Mesenchymal stem cell (in vitro differentiated cells and primary cell): Measurements from ENCODE around the gene VGLL2. TPM values are rescaled to one million over a fixed set of nuclear protein-coding genes. Genes with fewer than 3 reads are reported as not detected.

Experiments used
- DNase-seq: peaks from one replicate; pipeline ENCODE4 v3.0.0-alpha.2; 2013
- H2AFZ ChIP-seq: one replicate; pipeline ENCODE4 v1.6.1; 2013; ENCODE audit warnings: low read depth, mild to moderate bottlenecking, control low read depth, inconsistent platforms, low read length, moderate library complexity
- H2AK5ac ChIP-seq: 2 replicates; pipeline ENCODE4 v1.6.1; 2013; ENCODE audit warnings: low read length, moderate library complexity, mild to moderate bottlenecking, inconsistent platforms; ENCODE audit not compliant: severe bottlenecking
- H2BK120ac ChIP-seq: one replicate; pipeline ENCODE4 v1.6.1; 2013; ENCODE audit warnings: low read depth, mild to moderate bottlenecking, inconsistent platforms, low read length, moderate library complexity
- H2BK12ac ChIP-seq, 2 experiments: one replicate each; pipeline ENCODE4 v1.6.1; 2013; ENCODE audit warnings: inconsistent platforms in 2 of 2, low read length in 2 of 2, mild to moderate bottlenecking in 2 of 2, moderate library complexity in 2 of 2, control low read depth in 1 of 2
- H2BK15ac ChIP-seq: one replicate; pipeline ENCODE4 v1.6.1; 2013; ENCODE audit warnings: mild to moderate bottlenecking, low read depth, inconsistent platforms; ENCODE audit not compliant: poor library complexity, severe bottlenecking
- H2BK5ac ChIP-seq: 2 replicates; pipeline ENCODE4 v1.6.1; 2013; ENCODE audit warnings: low read depth, mild to moderate bottlenecking, low read length, control low read depth, inconsistent platforms; ENCODE audit not compliant: poor library complexity, severe bottlenecking
- H3K14ac ChIP-seq, 2 experiments: one replicate each; pipeline ENCODE4 v1.6.1; 2013; ENCODE audit warnings: inconsistent platforms in 2 of 2, low read length in 2 of 2, control low read depth in 1 of 2, mild to moderate bottlenecking in 1 of 2, moderate library complexity in 1 of 2
- H3K18ac ChIP-seq, 2 experiments: one replicate each; pipeline ENCODE4 v1.6.1; 2013; ENCODE audit warnings: inconsistent platforms in 2 of 2, low read length in 2 of 2, control low read depth in 1 of 2, low read depth in 1 of 2, mild to moderate bottlenecking in 1 of 2
- H3K23ac ChIP-seq, 2 experiments: one replicate each; pipeline ENCODE4 v1.6.1; 2013; ENCODE audit warnings: inconsistent platforms in 2 of 2, low read length in 2 of 2, mild to moderate bottlenecking in 2 of 2, moderate library complexity in 2 of 2, control low read depth in 1 of 2
- H3K27ac ChIP-seq: 2 replicates; pipeline ENCODE4 v1.5.1; 2013; ENCODE audit warnings: mild to moderate bottlenecking, moderate library complexity, low read length, control low read depth, inconsistent platforms; ENCODE audit not compliant: poor library complexity, severe bottlenecking
- H3K27me3 ChIP-seq, 2 experiments: 2 replicates each; pipeline versions ENCODE4 v1.6.1 to v1.7.0; 2013; ENCODE audit warnings: low read length in 2 of 2, mild to moderate bottlenecking in 2 of 2, moderate library complexity in 2 of 2, control low read depth in 1 of 2, inconsistent platforms in 1 of 2; ENCODE audit not compliant: control insufficient read depth in 1 of 2, insufficient read depth in 1 of 2
- H3K36me3 ChIP-seq, 2 experiments: 2 replicates each; pipeline versions ENCODE4 v1.6.1 to v1.7.0; 2013; ENCODE audit warnings: low read length in 2 of 2, control low read depth in 1 of 2, inconsistent platforms in 1 of 2, low read depth in 1 of 2, mild to moderate bottlenecking in 1 of 2; ENCODE audit not compliant: insufficient read depth in 2 of 2, control insufficient read depth in 1 of 2
- H3K4ac ChIP-seq, 2 experiments: one replicate each; pipeline ENCODE4 v1.6.1; 2013; ENCODE audit warnings: inconsistent platforms in 2 of 2, low read length in 2 of 2, mild to moderate bottlenecking in 2 of 2, moderate library complexity in 2 of 2, control low read depth in 1 of 2, low read depth in 1 of 2
- H3K4me1 ChIP-seq: 2 replicates; pipeline ENCODE4 v1.6.1; 2013; ENCODE audit warnings: low read depth, low read length, control low read depth; ENCODE audit not compliant: control insufficient read depth, insufficient read depth
- H3K4me2 ChIP-seq: 2 replicates; pipeline ENCODE4 v1.6.1; 2013; ENCODE audit warnings: low read length, mild to moderate bottlenecking, inconsistent platforms; ENCODE audit not compliant: poor library complexity, severe bottlenecking
- H3K4me3 ChIP-seq, 2 experiments: 2 replicates each; pipeline versions ENCODE4 v1.5.1 to v1.7.0; 2013; ENCODE audit warnings: low read length in 2 of 2, mild to moderate bottlenecking in 2 of 2, control low read depth in 1 of 2, low read depth in 1 of 2; ENCODE audit not compliant: insufficient read depth in 1 of 2
- H3K79me1 ChIP-seq: replicated peaks from 2 replicates; pipeline ENCODE4 v1.6.1; 2013; ENCODE audit warnings: mild to moderate bottlenecking, control low read depth, low read length, inconsistent platforms; ENCODE audit not compliant: poor library complexity, severe bottlenecking
- H3K9ac ChIP-seq: 2 replicates; pipeline ENCODE4 v1.7.0; 2013; ENCODE audit warnings: mild to moderate bottlenecking, low read length, moderate library complexity
- H3K9me3 ChIP-seq: 2 replicates; pipeline ENCODE4 v1.7.0; 2013; ENCODE audit warnings: mild to moderate bottlenecking, low read length; ENCODE audit not compliant: control insufficient read depth
- H4K8ac ChIP-seq: one replicate; pipeline ENCODE4 v1.6.1; 2013; ENCODE audit warnings: inconsistent platforms, mild to moderate bottlenecking, low read length, moderate library complexity
- H4K91ac ChIP-seq: one replicate; pipeline ENCODE4 v1.6.1; 2013; ENCODE audit warnings: mild to moderate bottlenecking, low read length, inconsistent platforms
- WGBS: methylation state at CpG from one replicate; pipeline ENCODE4 v1.1.7; 2013; ENCODE audit warnings: mixed read lengths; 5-methylcytosine and 5-hydroxymethylcytosine counted together
- small RNA-seq: library from polyadenylated mRNA; stranded (forward); fragments of <200 nt; extraction: miRNeasy Mini kit (QIAGEN cat#:217004); gene quantifications from one replicate; pipeline ENCODE3, GENCODE V24; 2013; ENCODE audit warnings: low read depth

The VGLL2 gene

GRCh38 chr6:117311310-117311709 lies 46.0 kb downstream of the VGLL2 start:
- no peak overlapping the region for H3K4ac ChIP-seq
- WGBS: 57% methylated on average over 3 of the region's 3 CpGs

GRCh38 chr6:117311726-117312125 lies 46.4 kb downstream of the VGLL2 start:
- no peak overlapping the region for H3K14ac ChIP-seq
- no peak overlapping the region for H2BK15ac ChIP-seq
- no peak overlapping the region for H3K4me2 ChIP-seq
- H3K4ac ChIP-seq: no peak overlapping the region
- no peak overlapping the region for H2BK12ac ChIP-seq
- H3K9me3 ChIP-seq: no peaks in the 10 kb centered on the region
- H4K91ac ChIP-seq: no peak overlapping the region
- H3K27me3 ChIP-seq: peaks cover 0 to 4% of the 10 kb centered on the region in 2 experiments
- H4K8ac ChIP-seq: no peak overlapping the region
- no peak overlapping the region for H3K18ac ChIP-seq
- no peak overlapping the region for H2AK5ac ChIP-seq
- H3K23ac ChIP-seq: no peak overlapping the region
- 91% methylated on average over 1 of the region's 1 CpG for WGBS
- H2AFZ ChIP-seq: no peak overlapping the region
- no peak overlapping the region for H2BK120ac ChIP-seq
- H3K36me3 ChIP-seq: no peaks in the 10 kb centered on the region
- H3K27ac ChIP-seq: no peak overlapping the region
- H2BK5ac ChIP-seq: no peak overlapping the region
- no peak overlapping the region for H3K4me3 ChIP-seq
- DNase-seq: no peak
- no peaks in the 10 kb centered on the region for H3K79me1 ChIP-seq
- H3K4me1 ChIP-seq: no peaks in the 10 kb centered on the region
- no peak overlapping the region for H3K9ac ChIP-seq

More at GRCh38 chr6:117311310-117311709, 46.0 kb downstream of the VGLL2 start:
- Histone ChIP-seq H3K27me3 (peaks cover 0 to 8% of the 10 kb centered on the region in 2 experiments), H3K9me3 (no peaks in the 10 kb centered on the region), H2BK120ac (no peak overlapping the region), H3K4me2 (no peak overlapping the region), H2BK12ac (no peak overlapping the region), H3K79me1 (no peaks in the 10 kb centered on the region), H3K23ac (no peak overlapping the region), H2AK5ac (no peak overlapping the region), H3K4me3 (no peak overlapping the region), H2AFZ (no peak overlapping the region), H3K27ac (no peak overlapping the region), H2BK5ac (no peak overlapping the region), H3K36me3 (no peaks in the 10 kb centered on the region), H4K8ac (no peak overlapping the region), H3K4me1 (no peaks in the 10 kb centered on the region), H2BK15ac (no peak overlapping the region), H3K18ac (no peak overlapping the region), H3K9ac (no peak overlapping the region), H4K91ac (no peak overlapping the region), H3K14ac (no peak overlapping the region)
- no peak for DNase-seq

DNA sequence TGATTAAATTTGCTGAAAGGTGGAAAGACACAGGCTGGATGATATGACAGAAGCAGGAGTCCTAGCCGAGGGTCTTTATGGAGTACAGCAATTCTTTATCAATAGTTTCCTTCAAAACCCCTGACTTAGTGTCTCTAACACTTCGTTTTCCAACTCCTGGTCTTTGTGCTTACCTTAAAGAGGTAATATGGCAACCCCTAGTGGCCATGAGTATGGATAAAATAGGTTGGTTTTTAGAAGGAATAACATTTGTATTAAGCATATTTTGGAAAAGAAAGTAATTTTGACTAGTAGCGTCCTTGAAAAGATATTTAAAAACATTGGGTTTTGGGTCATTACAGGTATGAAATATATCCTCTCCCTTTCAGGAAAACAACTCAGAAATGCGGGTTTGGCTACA lies 51.9 kb downstream of the VGLL2 start:
- Histone ChIP-seq H3K4me3 (no peak overlapping the region), H3K79me1 (no peaks in the 10 kb centered on the region), H2AFZ (no peak overlapping the region), H2BK15ac (no peak overlapping the region), H3K27ac (no peak overlapping the region), H3K4me2 (no peak overlapping the region), H2BK120ac (no peak overlapping the region), H3K4me1 (no peaks in the 10 kb centered on the region), H3K4ac (no peak overlapping the region), H3K9ac (no peak overlapping the region), H2AK5ac (no peak overlapping the region), H3K14ac (no peak overlapping the region), H2BK12ac (no peak overlapping the region), H4K91ac (no peak overlapping the region), H3K36me3 (no peaks in the 10 kb centered on the region), H2BK5ac (no peak overlapping the region), H3K9me3 (no peaks in the 10 kb centered on the region), H3K23ac (no peak overlapping the region), H3K27me3 (no peaks in the 10 kb centered on the region), H4K8ac (no peak overlapping the region), H3K18ac (no peak overlapping the region)
- WGBS: 45% methylated on average over 2 of the region's 4 CpGs
- peak; percentile 17 for DNase-seq

Small RNA genes lying within 50 kb of the gene (small RNA-seq; reads per million reads assigned to genes)
- gene RN7SKP18: not detected
